NCI-H345 (cell line): ENCODE results near the gene AADAT.
A peak's percentile ranks its signal among the peaks of the same experiment; 100 is the strongest.
"Not testable (repeated sequence)": the region's sequence is repeated elsewhere in the genome, so short reads cannot be mapped to it uniquely, and the experiment has no call there.

Experiments
- DNase-seq: peaks from one replicate; lab custom pipeline; 2025; lab: John Stamatoyannopoulos, UW

Gene AADAT

GRCh38 chr4:170089274-170089667, 485 bp downstream of the AADAT start:
- peak; percentile 48 for DNase-seq

GRCh38 chr4:170088716-170089115, 1.0 kb downstream of the AADAT start:
- no peak for DNase-seq

- DNase-seq, result no peak
Measured at GRCh38 chr4:170087163-170087700, 2.5 kb downstream of the AADAT start.

- no peak for DNase-seq
Measured at GRCh38 chr4:170083541-170083940, 6.2 kb downstream of the AADAT start.

- no peak for DNase-seq
Measured at GRCh38 chr4:170080496-170080895, 9.3 kb downstream of the AADAT start.

- no peak for DNase-seq
Measured at GRCh38 chr4:170079981-170080380, 9.8 kb downstream of the AADAT start.

- no peak for DNase-seq
Measured at GRCh38 chr4:170071196-170071595, 18.6 kb downstream of the AADAT start.

- no peak for DNase-seq
Measured at GRCh38 chr4:170068438-170069128, 21.2 kb downstream of the AADAT start.

- DNase-seq, result no peak
Measured at GRCh38 chr4:170059421-170059820, 30.3 kb downstream of the AADAT start.

- no peak for DNase-seq
Measured at GRCh38 chr4:170058826-170059225, 30.9 kb downstream of the AADAT start.

GRCh38 chr4:170057866-170058265, 31.9 kb downstream of the AADAT start:
- DNase-seq, result no peak

- DNase-seq, result no peak
Measured at GRCh38 chr4:170052919-170053318, 36.8 kb downstream of the AADAT start.

GRCh38 chr4:170051402-170051801, 38.4 kb downstream of the AADAT start:
- DNase-seq, result no peak

- no peak for DNase-seq
Measured at GRCh38 chr4:170049766-170050165, 40.0 kb downstream of the AADAT start.

GRCh38 chr4:170047771-170048354, 41.9 kb downstream of the AADAT start:
- DNase-seq, result peak; percentile 42

GRCh38 chr4:170046156-170046555, 43.6 kb downstream of the AADAT start:
- not testable (repeated sequence) for DNase-seq

- no peak for DNase-seq
Measured at GRCh38 chr4:170040031-170040680, 49.6 kb downstream of the AADAT start.

- no peak for DNase-seq
Measured at GRCh38 chr4:170038769-170039168, 51.0 kb downstream of the AADAT start.

- no peak for DNase-seq
Measured at GRCh38 chr4:170038232-170038631, 51.5 kb downstream of the AADAT start.

GRCh38 chr4:170037481-170037880, 52.3 kb downstream of the AADAT start:
- DNase-seq, result no peak

GRCh38 chr4:170035845-170036244, 53.9 kb downstream of the AADAT start:
- DNase-seq, result no peak

- DNase-seq, result no peak
Measured at GRCh38 chr4:170035231-170035630, 54.5 kb downstream of the AADAT start.

- no peak for DNase-seq
Measured at GRCh38 chr4:170033999-170034398, 55.8 kb downstream of the AADAT start.
